WERI-Rb-1 (cell line): ENCODE data around the gene SVBP.

Source experiments
- DNase-seq: peaks from one replicate; pipeline ENCODE4 v3.0.0-alpha.2; 2020
- H3K27ac ChIP-seq: fragments of 250-450 bp; sonication (Bioruptor Pico); 2 replicates; pipeline ENCODE4 v1.5.1; 2020; ENCODE audit warnings: mild to moderate bottlenecking, moderate library complexity
- H3K27me3 ChIP-seq: fragments of 250-450 bp; sonication (Bioruptor Pico); 2 replicates; pipeline ENCODE4 v1.5.1; 2021; ENCODE audit warnings: mild to moderate bottlenecking, low read depth, moderate library complexity; ENCODE audit not compliant: insufficient read depth, severe bottlenecking
- H3K36me3 ChIP-seq: fragments of 250-450 bp; sonication (Bioruptor Pico); 2 replicates; pipeline ENCODE4 v1.5.1; 2020; ENCODE audit warnings: mild to moderate bottlenecking, moderate library complexity
- H3K4me3 ChIP-seq: 2 replicates; pipeline ENCODE4 v1.5.1; 2011; ENCODE audit warnings: low read depth, mild to moderate bottlenecking, control low read depth, low read length
- H3K9me3 ChIP-seq: fragments of 250-450 bp; sonication (Bioruptor Pico); 2 replicates; pipeline ENCODE4 v1.5.1; 2021; ENCODE audit warnings: mild to moderate bottlenecking, moderate library complexity; ENCODE audit not compliant: severe bottlenecking
- CTCF ChIP-seq: IDR thresholded peaks from 2 replicates; pipeline ENCODE4 v1.5.1; 2011; ENCODE audit warnings: low read depth, mild to moderate bottlenecking, control low read depth, inconsistent platforms, low read length

SVBP gene

GRCh38 chr1:42853116-42853884 is 36.1 kb upstream of the SVBP start:
- H3K9me3 ChIP-seq: peaks cover 6% of the 10 kb centered on the region
- H3K27me3 ChIP-seq: no peaks in the 10 kb centered on the region
- H3K27ac ChIP-seq: peak overlapping the region; percentile 65
- H3K36me3 ChIP-seq: peaks cover 30% of the 10 kb centered on the region
- no peak for TF ChIP-seq CTCF
- no peak overlapping the region for H3K4me3 ChIP-seq
- DNase-seq: peak; percentile 56

GRCh38 chr1:42852608-42852980 is 35.4 kb upstream of the SVBP start:
- Histone ChIP-seq H3K4me3 (no peak overlapping the region), H3K27ac (peak overlapping the region; percentile 22; the same call in 1 of the 2 replicates)
- no peak for DNase-seq

GRCh38 chr1:42851960-42852607 is 34.9 kb upstream of the SVBP start:
- no peak for TF ChIP-seq CTCF
- H3K9me3 ChIP-seq: peaks cover 6% of the 10 kb centered on the region
- no peaks in the 10 kb centered on the region for H3K27me3 ChIP-seq
- H3K4me3 ChIP-seq: no peak overlapping the region
- no peak overlapping the region for H3K27ac ChIP-seq
- H3K36me3 ChIP-seq: peaks cover 30% of the 10 kb centered on the region
- DNase-seq: no peak

More at GRCh38 chr1:42852608-42852980, 35.4 kb upstream of the SVBP start:
- Histone ChIP-seq H3K9me3 (peaks cover 6% of the 10 kb centered on the region), H3K27me3 (no peaks in the 10 kb centered on the region), H3K36me3 (peaks cover 30% of the 10 kb centered on the region)
- no peak for TF ChIP-seq CTCF

- H3K36me3 ChIP-seq: peaks cover 30% of the 10 kb centered on the region
- TF ChIP-seq CTCF: no peak
- peaks cover 1% of the 10 kb centered on the region for H3K9me3 ChIP-seq
- DNase-seq: no peak
- no peak overlapping the region for H3K27ac ChIP-seq
- no peaks in the 10 kb centered on the region for H3K27me3 ChIP-seq
- H3K4me3 ChIP-seq: no peak overlapping the region
Observed at GRCh38 chr1:42851420-42851819, 34.2 kb upstream of the SVBP start.

GRCh38 chr1:42849944-42850343 is 32.7 kb upstream of the SVBP start:
- Histone ChIP-seq H3K27me3 (no peaks in the 10 kb centered on the region), H3K27ac (no peak overlapping the region), H3K9me3 (no peaks in the 10 kb centered on the region), H3K36me3 (peaks cover 30% of the 10 kb centered on the region), H3K4me3 (no peak overlapping the region)
- no peak for TF ChIP-seq CTCF
- DNase-seq: no peak
